ENCODE data around the gene GNPDA1. TPM values are rescaled to one million over a fixed set of nuclear protein-coding genes. Genes with fewer than 3 reads are reported as not detected.
"Not testable (repeated sequence)": the region's sequence is repeated elsewhere in the genome, so short reads cannot be mapped to it uniquely, and the experiment has no call there.

The GNPDA1 gene
- polyA plus RNA-seq, 1 donor from 2014 or later, result 28.9 TPM

GRCh38 chr5:142040285-142040684 lies 27.5 kb upstream of the GNPDA1 start:
- Histone ChIP-seq H3K36me3 (ENCODE audit: insufficient read depth, low read length) (no peaks in the 10 kb centered on the region), H2AFZ (ENCODE audit: low read depth, low read length) (no peak overlapping the region), H3K27me3 (ENCODE audit: insufficient read depth, low read depth, low read length) (no peaks in the 10 kb centered on the region), H3K79me2 (replicated peaks; ENCODE audit: insufficient read depth, low read length) (no peaks in the 10 kb centered on the region), H3K4me2 (ENCODE audit: low read length) (no peak overlapping the region), H3K9ac (ENCODE audit: low read length) (no peak overlapping the region), H3K4me3 (ENCODE audit: low read length) (no peak overlapping the region), H4K20me1 (ENCODE audit: insufficient read depth) (no peaks in the 10 kb centered on the region), H3K9me2 (ENCODE audit: insufficient read depth, low read length) (no peaks in the 10 kb centered on the region), H3K9me3 (ENCODE audit: low read length) (no peaks in the 10 kb centered on the region), H3F3A (ENCODE audit: insufficient read depth, low read length, poor library complexity, severe bottlenecking) (no peaks in the 10 kb centered on the region), H3K27ac (ENCODE audit: low read length) (no peak overlapping the region)
- TF ChIP-seq EZH2 (IDR thresholded peaks at IDR 0.05; ENCODE audit: borderline replicate concordance, insufficient read depth, low read length, poor library complexity, severe bottlenecking), result no peak
- no peak for TF ChIP-seq REST (IDR thresholded peaks at IDR 0.05; ENCODE audit: borderline replicate concordance)
- TF ChIP-seq CTCF (IDR thresholded peaks at IDR 0.05; ENCODE audit: poor library complexity, severe bottlenecking), result no peak

GRCh38 chr5:142038735-142039134 lies 25.9 kb upstream of the GNPDA1 start:
- Histone ChIP-seq H3K9ac (ENCODE audit: low read length) (no peak overlapping the region), H3K36me3 (ENCODE audit: insufficient read depth, low read length) (no peaks in the 10 kb centered on the region), H3K4me3 (ENCODE audit: low read length) (no peak overlapping the region), H3K79me2 (replicated peaks; ENCODE audit: insufficient read depth, low read length) (no peaks in the 10 kb centered on the region), H3F3A (ENCODE audit: insufficient read depth, low read length, poor library complexity, severe bottlenecking) (no peaks in the 10 kb centered on the region), H3K27ac (ENCODE audit: low read length) (no peak overlapping the region), H3K27me3 (ENCODE audit: insufficient read depth, low read depth, low read length) (no peaks in the 10 kb centered on the region), H3K9me2 (ENCODE audit: insufficient read depth, low read length) (no peaks in the 10 kb centered on the region), H3K4me2 (ENCODE audit: low read length) (no peak overlapping the region), H3K9me3 (ENCODE audit: low read length) (no peaks in the 10 kb centered on the region), H2AFZ (ENCODE audit: low read depth, low read length) (no peak overlapping the region), H4K20me1 (ENCODE audit: insufficient read depth) (no peaks in the 10 kb centered on the region)
- no peak for TF ChIP-seq SMC3 (conservative IDR thresholded peaks at IDR 0.05; ENCODE audit: poor library complexity)
- TF ChIP-seq MXI1 (conservative IDR thresholded peaks at IDR 0.05; ENCODE audit: poor library complexity, severe bottlenecking), result no peak
- no peak for TF ChIP-seq TAF1 (IDR thresholded peaks at IDR 0.05; ENCODE audit: low read depth)

- H3K36me3 ChIP-seq (ENCODE audit: insufficient read depth, low read length); H3F3A ChIP-seq (ENCODE audit: insufficient read depth, low read length, poor library complexity, severe bottlenecking); H3K4me3 ChIP-seq (ENCODE audit: low read length); H3K9ac ChIP-seq (ENCODE audit: low read length); H4K20me1 ChIP-seq (ENCODE audit: insufficient read depth); H3K9me2 ChIP-seq (ENCODE audit: insufficient read depth, low read length); H3K9me3 ChIP-seq (ENCODE audit: low read length); H3K27ac ChIP-seq (ENCODE audit: low read length); H2AFZ ChIP-seq (ENCODE audit: low read depth, low read length); H3K27me3 ChIP-seq (ENCODE audit: insufficient read depth, low read depth, low read length); H3K4me2 ChIP-seq (ENCODE audit: low read length); H3K79me2 ChIP-seq (replicated peaks; ENCODE audit: insufficient read depth, low read length): not testable (repeated sequence)
Observed at GRCh38 chr5:142037599-142037998, 24.8 kb upstream of the GNPDA1 start.

All from neural cell (in vitro differentiated cells).